ENCODE measurements around the gene TBC1D4. TPM values are rescaled to one million over a fixed set of nuclear protein-coding genes. Genes with fewer than 3 reads are reported as not detected.
"Not testable (repeated sequence)": the region's sequence is repeated elsewhere in the genome, so short reads cannot be mapped to it uniquely, and the experiment has no call there.

TBC1D4 gene
- polyA plus RNA-seq, 2 donors, result 5.8 to 7.7 TPM

DNA sequence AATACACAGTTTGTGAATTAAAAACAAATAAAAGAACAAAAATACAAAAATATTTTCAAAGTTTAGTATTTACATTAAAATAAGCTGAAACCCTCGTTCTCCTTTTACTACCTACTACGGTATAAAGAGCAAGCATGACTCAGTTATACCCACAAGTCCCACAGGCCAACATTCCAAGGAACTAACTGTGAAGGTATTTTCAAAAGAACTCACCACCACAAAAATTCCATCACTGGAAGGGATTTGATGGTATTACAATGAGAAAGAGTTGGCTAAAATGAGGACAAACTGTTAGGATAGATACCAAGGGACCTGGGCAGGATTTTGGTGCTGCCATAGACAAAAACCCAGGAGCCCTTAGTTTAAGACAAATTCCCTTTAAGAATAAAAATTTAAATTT is 122.7 kb downstream of the TBC1D4 start:
- 86 to 90% methylated on average over 2 of the region's 2 CpGs for WGBS, 2 donors
- H3K36me3 ChIP-seq (ENCODE audit: control insufficient read depth in 2 of 2, insufficient read depth in 2 of 2, low read length in 1 of 2), result peaks cover 0 to 7% of the 10 kb centered on the region in 2 donors
- no peak overlapping the region for H3K4me3 ChIP-seq (ENCODE audit: low read depth in 1 of 2, low read length in 2 of 2)
- no peaks in the 10 kb centered on the region for H3K9me3 ChIP-seq (ENCODE audit: control insufficient read depth in 2 of 2, insufficient read depth in 1 of 2, low read depth in 1 of 2, low read length in 1 of 2)
- H3K27me3 ChIP-seq (ENCODE audit: control insufficient read depth in 1 of 2, insufficient read depth in 2 of 2, low read length in 2 of 2), result no peaks in the 10 kb centered on the region
- no peak overlapping the region for H3K27ac ChIP-seq (ENCODE audit: low read depth in 2 of 2, low read length in 1 of 2)
- no peaks in the 10 kb centered on the region for H3K4me1 ChIP-seq (ENCODE audit: control insufficient read depth in 2 of 2, insufficient read depth in 2 of 2, low read length in 1 of 2)

GRCh38 chr13:75357576-75358289 is 124.2 kb downstream of the TBC1D4 start:
- peaks cover 0 to 7% of the 10 kb centered on the region in 2 donors for H3K36me3 ChIP-seq (ENCODE audit: control insufficient read depth in 2 of 2, insufficient read depth in 2 of 2, low read length in 1 of 2)
- H3K27ac ChIP-seq (ENCODE audit: low read depth in 2 of 2, low read length in 1 of 2), result no peak overlapping the region
- H3K4me3 ChIP-seq (ENCODE audit: low read depth in 1 of 2, low read length in 2 of 2), result no peak overlapping the region
- no peaks in the 10 kb centered on the region for H3K4me1 ChIP-seq (ENCODE audit: control insufficient read depth in 2 of 2, insufficient read depth in 2 of 2, low read length in 1 of 2)
- H3K27me3 ChIP-seq (ENCODE audit: control insufficient read depth in 1 of 2, insufficient read depth in 2 of 2, low read length in 2 of 2), result no peaks in the 10 kb centered on the region
- no peaks in the 10 kb centered on the region for H3K9me3 ChIP-seq (ENCODE audit: control insufficient read depth in 2 of 2, insufficient read depth in 1 of 2, low read depth in 1 of 2, low read length in 1 of 2)
- 83 to 84% methylated on average over 6 of the region's 6 CpGs for WGBS, 2 donors

- Histone ChIP-seq H3K4me1 (ENCODE audit: control insufficient read depth in 2 of 2, insufficient read depth in 2 of 2, low read length in 1 of 2) (no peaks in the 10 kb centered on the region), H3K27ac (ENCODE audit: low read depth in 2 of 2, low read length in 1 of 2) (no peak overlapping the region), H3K27me3 (ENCODE audit: control insufficient read depth in 1 of 2, insufficient read depth in 2 of 2, low read length in 2 of 2) (no peaks in the 10 kb centered on the region), H3K36me3 (ENCODE audit: control insufficient read depth in 2 of 2, insufficient read depth in 2 of 2, low read length in 1 of 2) (peaks cover 0 to 2% of the 10 kb centered on the region in 2 donors), H3K4me3 (ENCODE audit: low read depth in 1 of 2, low read length in 2 of 2) (no peak overlapping the region), H3K9me3 (ENCODE audit: control insufficient read depth in 2 of 2, insufficient read depth in 1 of 2, low read depth in 1 of 2, low read length in 1 of 2) (no peaks in the 10 kb centered on the region)
- 87 to 96% methylated on average over 3 of the region's 3 CpGs for WGBS, 2 donors
These were observed 125.5 kb downstream of the TBC1D4 start for GRCh38 chr13:75356421-75356820.

DNA sequence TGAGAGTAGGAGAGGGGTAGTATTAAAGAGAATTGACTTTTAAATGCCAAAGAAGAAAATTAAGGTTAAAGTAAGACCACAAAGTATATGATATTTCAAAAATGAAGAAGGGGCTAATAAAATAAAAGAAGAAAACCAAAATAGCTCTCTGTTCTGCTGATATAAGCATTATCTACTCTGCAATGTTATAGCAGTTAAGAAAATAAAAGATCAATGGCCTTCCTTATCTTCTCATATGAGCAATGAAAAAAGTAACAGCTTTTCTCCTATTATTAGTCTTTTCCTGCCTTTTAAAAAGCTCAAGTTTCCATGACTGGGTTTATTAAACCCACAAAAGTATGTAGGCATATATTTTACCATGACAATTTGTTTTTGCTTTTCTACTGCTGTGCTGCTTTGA is 126.4 kb downstream of the TBC1D4 start:
- no peaks in the 10 kb centered on the region for H3K4me1 ChIP-seq (ENCODE audit: control insufficient read depth in 2 of 2, insufficient read depth in 2 of 2, low read length in 1 of 2)
- no peak overlapping the region for H3K27ac ChIP-seq (ENCODE audit: low read depth in 2 of 2, low read length in 1 of 2)
- no peaks in the 10 kb centered on the region for H3K27me3 ChIP-seq (ENCODE audit: control insufficient read depth in 1 of 2, insufficient read depth in 2 of 2, low read length in 2 of 2)
- peaks cover 0 to 2% of the 10 kb centered on the region in 2 donors for H3K36me3 ChIP-seq (ENCODE audit: control insufficient read depth in 2 of 2, insufficient read depth in 2 of 2, low read length in 1 of 2)
- H3K9me3 ChIP-seq (ENCODE audit: control insufficient read depth in 2 of 2, insufficient read depth in 1 of 2, low read depth in 1 of 2, low read length in 1 of 2), result no peaks in the 10 kb centered on the region
- H3K4me3 ChIP-seq (ENCODE audit: low read depth in 1 of 2, low read length in 2 of 2), result no peak overlapping the region

GRCh38 chr13:75353781-75354193 is 128.2 kb downstream of the TBC1D4 start:
- WGBS, 2 donors, result 83 to 84% methylated on average over 6 of the region's 6 CpGs
- no peaks in the 10 kb centered on the region for H3K4me1 ChIP-seq (ENCODE audit: control insufficient read depth in 2 of 2, insufficient read depth in 2 of 2, low read length in 1 of 2)
- H3K36me3 ChIP-seq (ENCODE audit: control insufficient read depth in 2 of 2, insufficient read depth in 2 of 2, low read length in 1 of 2), result peaks cover 0 to 2% of the 10 kb centered on the region in 2 donors
- H3K27me3 ChIP-seq (ENCODE audit: control insufficient read depth in 1 of 2, insufficient read depth in 2 of 2, low read length in 2 of 2), result no peaks in the 10 kb centered on the region
- H3K9me3 ChIP-seq (ENCODE audit: control insufficient read depth in 2 of 2, insufficient read depth in 1 of 2, low read depth in 1 of 2, low read length in 1 of 2), result no peaks in the 10 kb centered on the region
- H3K27ac ChIP-seq (ENCODE audit: low read depth in 2 of 2, low read length in 1 of 2), result no peak overlapping the region
- no peak overlapping the region for H3K4me3 ChIP-seq (ENCODE audit: low read depth in 1 of 2, low read length in 2 of 2)

- Histone ChIP-seq H3K27ac (ENCODE audit: low read depth in 2 of 2, low read length in 1 of 2) (no peak overlapping the region), H3K36me3 (ENCODE audit: control insufficient read depth in 2 of 2, insufficient read depth in 2 of 2, low read length in 1 of 2) (peaks cover 0 to 2% of the 10 kb centered on the region in 2 donors), H3K4me3 (ENCODE audit: low read depth in 1 of 2, low read length in 2 of 2) (no peak overlapping the region), H3K9me3 (ENCODE audit: control insufficient read depth in 2 of 2, insufficient read depth in 1 of 2, low read depth in 1 of 2, low read length in 1 of 2) (no peaks in the 10 kb centered on the region), H3K27me3 (ENCODE audit: control insufficient read depth in 1 of 2, insufficient read depth in 2 of 2, low read length in 2 of 2) (no peaks in the 10 kb centered on the region), H3K4me1 (ENCODE audit: control insufficient read depth in 2 of 2, insufficient read depth in 2 of 2, low read length in 1 of 2) (no peaks in the 10 kb centered on the region)
- 84 to 91% methylated on average over 3 of the region's 3 CpGs for WGBS, 2 donors
These were observed 129.2 kb downstream of the TBC1D4 start for GRCh38 chr13:75352641-75353327.

DNA sequence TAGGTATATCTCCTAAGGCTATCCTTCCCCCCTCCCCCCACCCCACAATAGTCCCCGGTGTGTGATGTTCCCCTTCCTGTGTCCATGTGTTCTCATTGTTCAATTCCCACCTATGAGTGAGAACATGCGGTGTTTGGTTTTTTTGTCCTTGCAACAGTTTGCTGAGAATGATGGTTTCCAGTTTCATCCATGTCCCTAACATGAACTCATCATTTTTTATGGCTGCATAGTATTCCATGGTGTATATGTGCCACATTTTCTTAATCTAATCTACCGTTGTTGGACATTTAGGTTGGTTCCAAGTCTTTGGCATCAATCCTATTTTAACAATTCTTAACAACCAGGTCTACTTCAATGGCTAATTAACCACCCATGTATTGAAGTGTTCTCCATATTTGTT is 130.4 kb downstream of the TBC1D4 start:
- WGBS, 2 donors, result 92 to 96% methylated on average over 3 of the region's 3 CpGs
- not testable (repeated sequence) for H3K27me3 ChIP-seq (ENCODE audit: control insufficient read depth in 1 of 2, insufficient read depth in 2 of 2, low read length in 2 of 2); H3K36me3 ChIP-seq (ENCODE audit: control insufficient read depth in 2 of 2, insufficient read depth in 2 of 2, low read length in 1 of 2); H3K4me1 ChIP-seq (ENCODE audit: control insufficient read depth in 2 of 2, insufficient read depth in 2 of 2, low read length in 1 of 2); H3K4me3 ChIP-seq (ENCODE audit: low read depth in 1 of 2, low read length in 2 of 2); H3K27ac ChIP-seq (ENCODE audit: low read depth in 2 of 2, low read length in 1 of 2); H3K9me3 ChIP-seq (ENCODE audit: control insufficient read depth in 2 of 2, insufficient read depth in 1 of 2, low read depth in 1 of 2, low read length in 1 of 2)

DNA sequence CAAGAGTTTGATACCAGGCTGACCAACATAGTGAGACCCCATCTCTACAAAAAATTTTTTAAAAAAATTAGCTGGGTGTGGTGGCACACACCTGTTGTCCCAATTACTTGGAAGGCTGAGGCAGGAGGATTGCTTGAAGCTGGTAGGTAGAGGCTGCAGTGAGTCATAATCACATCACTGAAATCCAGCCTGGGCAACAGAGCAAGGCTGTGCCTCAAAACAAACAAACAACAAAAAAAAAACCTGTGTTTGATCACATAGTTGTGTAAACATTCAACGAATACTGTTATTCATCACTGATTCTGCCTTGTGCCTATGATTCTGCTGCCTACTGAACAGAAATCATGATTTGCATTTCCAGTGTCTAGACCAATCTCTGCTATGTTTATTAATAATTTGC is 134.0 kb downstream of the TBC1D4 start:
- 38 to 67% methylated on average over 1 of the region's 1 CpG for WGBS, 2 donors
- no peak overlapping the region for H3K27ac ChIP-seq (ENCODE audit: low read depth in 2 of 2, low read length in 1 of 2)
- H3K9me3 ChIP-seq (ENCODE audit: control insufficient read depth in 2 of 2, insufficient read depth in 1 of 2, low read depth in 1 of 2, low read length in 1 of 2), result no peaks in the 10 kb centered on the region
- no peaks in the 10 kb centered on the region for H3K27me3 ChIP-seq (ENCODE audit: control insufficient read depth in 1 of 2, insufficient read depth in 2 of 2, low read length in 2 of 2)
- no peak overlapping the region for H3K4me3 ChIP-seq (ENCODE audit: low read depth in 1 of 2, low read length in 2 of 2)
- H3K36me3 ChIP-seq (ENCODE audit: control insufficient read depth in 2 of 2, insufficient read depth in 2 of 2, low read length in 1 of 2), result no peaks in the 10 kb centered on the region
- no peaks in the 10 kb centered on the region for H3K4me1 ChIP-seq (ENCODE audit: control insufficient read depth in 2 of 2, insufficient read depth in 2 of 2, low read length in 1 of 2)

- Histone ChIP-seq H3K4me3 (ENCODE audit: low read depth in 1 of 2, low read length in 2 of 2) (no peak overlapping the region), H3K36me3 (ENCODE audit: control insufficient read depth in 2 of 2, insufficient read depth in 2 of 2, low read length in 1 of 2) (no peaks in the 10 kb centered on the region), H3K9me3 (ENCODE audit: control insufficient read depth in 2 of 2, insufficient read depth in 1 of 2, low read depth in 1 of 2, low read length in 1 of 2) (no peaks in the 10 kb centered on the region), H3K27me3 (ENCODE audit: control insufficient read depth in 1 of 2, insufficient read depth in 2 of 2, low read length in 2 of 2) (no peaks in the 10 kb centered on the region), H3K4me1 (ENCODE audit: control insufficient read depth in 2 of 2, insufficient read depth in 2 of 2, low read length in 1 of 2) (no peaks in the 10 kb centered on the region), H3K27ac (ENCODE audit: low read depth in 2 of 2, low read length in 1 of 2) (no peak overlapping the region)
- WGBS, 2 donors, result 77 to 92% methylated on average over 1 of the region's 1 CpG
These were observed 134.5 kb downstream of the TBC1D4 start for GRCh38 chr13:75347457-75347856.

DNA sequence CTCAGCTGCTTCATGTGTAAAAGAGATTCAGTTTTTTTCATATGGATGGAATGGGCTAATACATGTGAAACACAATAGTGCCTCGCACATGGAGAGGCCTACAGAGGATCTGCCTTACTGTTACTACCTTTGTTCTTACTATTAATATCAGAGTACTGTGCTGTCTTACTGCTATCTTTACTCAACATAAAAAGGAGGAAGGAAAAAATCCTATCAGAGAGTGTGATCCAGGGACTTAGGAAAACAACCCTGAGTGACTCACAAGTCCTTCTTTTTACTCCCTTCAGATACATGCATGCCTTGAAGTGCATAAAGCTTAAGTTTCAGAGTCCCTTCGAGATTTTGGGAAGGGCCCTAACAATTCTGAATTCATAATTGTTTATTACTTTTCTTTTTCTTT is 136.8 kb downstream of the TBC1D4 start:
- Histone ChIP-seq H3K9me3 (ENCODE audit: control insufficient read depth in 2 of 2, insufficient read depth in 1 of 2, low read depth in 1 of 2, low read length in 1 of 2) (no peaks in the 10 kb centered on the region), H3K27me3 (ENCODE audit: control insufficient read depth in 1 of 2, insufficient read depth in 2 of 2, low read length in 2 of 2) (no peaks in the 10 kb centered on the region), H3K4me3 (ENCODE audit: low read depth in 1 of 2, low read length in 2 of 2) (no peak overlapping the region), H3K36me3 (ENCODE audit: control insufficient read depth in 2 of 2, insufficient read depth in 2 of 2, low read length in 1 of 2) (no peaks in the 10 kb centered on the region), H3K27ac (ENCODE audit: low read depth in 2 of 2, low read length in 1 of 2) (no peak overlapping the region), H3K4me1 (ENCODE audit: control insufficient read depth in 2 of 2, insufficient read depth in 2 of 2, low read length in 1 of 2) (no peaks in the 10 kb centered on the region)
- WGBS, 2 donors, result 77 to 80% methylated on average over 2 of the region's 2 CpGs
